ENCODE data around the gene CFB. TPM values are rescaled to one million over a fixed set of nuclear protein-coding genes. Genes with fewer than 3 reads are reported as not detected.
A peak's percentile ranks its signal among the peaks of the same experiment; 100 is the strongest.

Gene CFB
- total and polyA plus RNA-seq, 9 of the 15 experiments (the other 6 are each of a cell fraction or from before 2014, with no cell fraction given): 0.08 to 0.91 (median 0.22) TPM; not detected in 4

DNA sequence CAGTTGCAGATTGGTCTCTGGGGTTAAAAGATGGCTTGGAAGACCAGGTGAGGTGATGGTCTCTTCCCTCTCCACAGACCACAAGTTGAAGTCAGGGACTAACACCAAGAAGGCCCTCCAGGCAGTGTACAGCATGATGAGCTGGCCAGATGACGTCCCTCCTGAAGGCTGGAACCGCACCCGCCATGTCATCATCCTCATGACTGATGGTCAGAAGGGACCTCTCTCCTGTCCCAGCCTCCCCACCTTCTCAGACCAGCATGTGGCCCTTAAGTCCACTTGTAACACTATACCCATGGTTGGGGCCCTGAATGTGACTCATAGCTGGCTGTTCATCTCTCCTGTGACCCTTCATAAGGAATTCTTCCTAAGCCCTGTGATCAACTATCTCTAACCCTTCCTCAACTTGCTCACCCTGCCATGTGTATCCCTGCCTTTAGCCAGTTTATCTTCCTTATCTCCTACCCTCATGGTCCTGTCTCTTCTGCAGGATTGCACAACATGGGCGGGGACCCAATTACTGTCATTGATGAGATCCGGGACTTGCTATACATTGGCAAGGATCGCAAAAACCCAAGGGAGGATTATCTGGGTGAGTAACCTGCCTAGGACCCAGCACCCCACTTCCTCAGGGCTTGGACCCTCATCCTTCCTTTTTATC is 3.0 kb downstream of the CFB start (continued):
- TF ChIP-seq ESRRA (IDR thresholded peaks at IDR 0.05; ENCODE audit: borderline replicate concordance, low read depth): peak; percentile 47; the same call in 1 of the 2 replicates
- TF ChIP-seq, protein P1, sequence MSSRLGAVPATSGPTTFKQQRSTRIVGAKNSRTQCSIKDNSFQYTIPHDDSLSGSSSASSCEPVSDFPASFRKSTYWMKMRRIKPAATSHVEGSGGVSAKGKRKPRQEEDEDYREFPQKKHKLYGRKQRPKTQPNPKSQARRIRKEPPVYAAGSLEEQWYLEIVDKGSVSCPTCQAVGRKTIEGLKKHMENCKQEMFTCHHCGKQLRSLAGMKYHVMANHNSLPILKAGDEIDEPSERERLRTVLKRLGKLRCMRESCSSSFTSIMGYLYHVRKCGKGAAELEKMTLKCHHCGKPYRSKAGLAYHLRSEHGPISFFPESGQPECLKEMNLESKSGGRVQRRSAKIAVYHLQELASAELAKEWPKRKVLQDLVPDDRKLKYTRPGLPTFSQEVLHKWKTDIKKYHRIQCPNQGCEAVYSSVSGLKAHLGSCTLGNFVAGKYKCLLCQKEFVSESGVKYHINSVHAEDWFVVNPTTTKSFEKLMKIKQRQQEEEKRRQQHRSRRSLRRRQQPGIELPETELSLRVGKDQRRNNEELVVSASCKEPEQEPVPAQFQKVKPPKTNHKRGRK (tag; IDR thresholded peaks at IDR 0.05): no peak
- TF ChIP-seq MTA3 (IDR thresholded peaks at IDR 0.05; ENCODE audit: borderline replicate concordance): 0 out of 2 replicates have a peak, but pooled peaks have one; percentile 78
- TF ChIP-seq LEF1 (IDR thresholded peaks at IDR 0.05): peak; percentile 77
- TF ChIP-seq ZKSCAN3 (CRISPR knock-in tag; IDR thresholded peaks at IDR 0.05): no peak
- TF ChIP-seq TGIF2 (CRISPR knock-in tag; IDR thresholded peaks at IDR 0.05): no peak
- TF ChIP-seq KDM4B (IDR thresholded peaks at IDR 0.05; ENCODE audit: borderline replicate concordance in 2 of 2, low read depth in 1 of 2): no peak
- peak; percentile 5 for TF ChIP-seq PHF20 (IDR thresholded peaks at IDR 0.05; ENCODE audit: partially characterized antibody)
- TF ChIP-seq ZSCAN29 (IDR thresholded peaks at IDR 0.05): no peak
- TF ChIP-seq ETS2 (tag; IDR thresholded peaks at IDR 0.05; ENCODE audit: borderline replicate concordance, poor library complexity, severe bottlenecking): no peak
- peak; percentile 85 for TF ChIP-seq EP400 (IDR thresholded peaks at IDR 0.05)
- TF ChIP-seq, protein P2, sequence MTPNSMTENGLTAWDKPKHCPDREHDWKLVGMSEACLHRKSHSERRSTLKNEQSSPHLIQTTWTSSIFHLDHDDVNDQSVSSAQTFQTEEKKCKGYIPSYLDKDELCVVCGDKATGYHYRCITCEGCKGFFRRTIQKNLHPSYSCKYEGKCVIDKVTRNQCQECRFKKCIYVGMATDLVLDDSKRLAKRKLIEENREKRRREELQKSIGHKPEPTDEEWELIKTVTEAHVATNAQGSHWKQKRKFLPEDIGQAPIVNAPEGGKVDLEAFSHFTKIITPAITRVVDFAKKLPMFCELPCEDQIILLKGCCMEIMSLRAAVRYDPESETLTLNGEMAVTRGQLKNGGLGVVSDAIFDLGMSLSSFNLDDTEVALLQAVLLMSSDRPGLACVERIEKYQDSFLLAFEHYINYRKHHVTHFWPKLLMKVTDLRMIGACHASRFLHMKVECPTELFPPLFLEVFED (CRISPR knock-in tag; conservative IDR thresholded peaks at IDR 0.05): 0 out of 2 replicates have a peak, but pooled peaks have one; percentile 62
- TF ChIP-seq, protein P3, sequence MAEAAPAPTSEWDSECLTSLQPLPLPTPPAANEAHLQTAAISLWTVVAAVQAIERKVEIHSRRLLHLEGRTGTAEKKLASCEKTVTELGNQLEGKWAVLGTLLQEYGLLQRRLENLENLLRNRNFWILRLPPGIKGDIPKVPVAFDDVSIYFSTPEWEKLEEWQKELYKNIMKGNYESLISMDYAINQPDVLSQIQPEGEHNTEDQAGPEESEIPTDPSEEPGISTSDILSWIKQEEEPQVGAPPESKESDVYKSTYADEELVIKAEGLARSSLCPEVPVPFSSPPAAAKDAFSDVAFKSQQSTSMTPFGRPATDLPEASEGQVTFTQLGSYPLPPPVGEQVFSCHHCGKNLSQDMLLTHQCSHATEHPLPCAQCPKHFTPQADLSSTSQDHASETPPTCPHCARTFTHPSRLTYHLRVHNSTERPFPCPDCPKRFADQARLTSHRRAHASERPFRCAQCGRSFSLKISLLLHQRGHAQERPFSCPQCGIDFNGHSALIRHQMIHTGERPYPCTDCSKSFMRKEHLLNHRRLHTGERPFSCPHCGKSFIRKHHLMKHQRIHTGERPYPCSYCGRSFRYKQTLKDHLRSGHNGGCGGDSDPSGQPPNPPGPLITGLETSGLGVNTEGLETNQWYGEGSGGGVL (CRISPR knock-in tag; IDR thresholded peaks at IDR 0.05): no peak
- TF ChIP-seq ZNF551 (CRISPR knock-in tag; IDR thresholded peaks at IDR 0.05): 0 out of 2 replicates have a peak, but pooled peaks have one; percentile 30
- TF ChIP-seq MIER1 (IDR thresholded peaks at IDR 0.05; ENCODE audit: low read depth): no peak
- TF ChIP-seq ARNT (IDR thresholded peaks at IDR 0.05): peak; percentile 37 to 79; a peak in 2 of 4 replicates
- peak; percentile 52 for TF ChIP-seq TAL1 (IDR thresholded peaks at IDR 0.05)
- peak; percentile 82; the same call in 1 of the 2 replicates for TF ChIP-seq TOE1 (IDR thresholded peaks at IDR 0.05; ENCODE audit: borderline replicate concordance)
- peak; percentile 41; the same call in 1 of the 2 replicates for TF ChIP-seq TOE1 (CRISPR knock-in tag; IDR thresholded peaks at IDR 0.05; ENCODE audit: borderline replicate concordance, low read depth)
- no peak for TF ChIP-seq ZNF77 (CRISPR knock-in tag; IDR thresholded peaks at IDR 0.05)
- TF ChIP-seq MCM7 (IDR thresholded peaks at IDR 0.05): no peak
- no peak for TF ChIP-seq ZNF75A (CRISPR knock-in tag; IDR thresholded peaks at IDR 0.05)
- no peak for TF ChIP-seq TFAM (CRISPR knock-in tag; conservative IDR thresholded peaks at IDR 0.05)
- TF ChIP-seq SAP30 (IDR thresholded peaks at IDR 0.05; ENCODE audit: borderline replicate concordance, insufficient read depth, low read depth, low read length, poor library complexity, severe bottlenecking): peak; percentile 44
- TF ChIP-seq RBM34 (IDR thresholded peaks at IDR 0.05; ENCODE audit: borderline replicate concordance, insufficient read depth, low read length): no peak
- no peak for TF ChIP-seq ADNP (tag; IDR thresholded peaks at IDR 0.05)
